ENCODE measurements around the gene RSPO4. TPM values are rescaled to one million over a fixed set of nuclear protein-coding genes. Genes with fewer than 3 reads are reported as not detected.

Gene RSPO4
- total and polyA plus RNA-seq, 2 experiments from 2014 or later: 2.8 to 4.5 TPM

DNA sequence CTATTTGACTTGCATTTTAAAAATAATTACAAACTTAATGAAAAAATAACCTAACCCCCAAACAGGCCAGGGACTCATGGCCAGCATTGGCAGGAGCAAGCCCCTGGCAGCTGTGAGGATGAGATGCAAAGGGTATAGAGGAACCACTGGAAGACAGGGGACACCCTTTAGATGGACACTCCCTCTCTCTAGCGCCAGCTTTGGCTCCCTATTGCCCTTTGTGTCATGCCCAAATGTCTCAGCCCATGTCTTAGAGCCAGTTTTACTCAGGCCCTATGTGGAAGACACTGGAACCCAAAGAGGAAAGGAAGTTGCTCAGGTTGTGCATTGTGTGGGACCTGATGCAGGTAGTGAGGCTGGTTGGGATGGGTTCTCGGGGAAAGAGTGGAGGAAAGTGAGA, 34.9 kb upstream of the RSPO4 start:
- H3K79me2 ChIP-seq (replicated peaks; ENCODE audit: insufficient read depth): no peaks in the 10 kb centered on the region
- H3K4me1 Mint-ChIP-seq: no peaks in the 10 kb centered on the region; the same call in 2 of the 3 replicates
- no peaks in the 10 kb centered on the region for H3K9me3 Mint-ChIP-seq
- H3K27me3 Mint-ChIP-seq (ENCODE audit: insufficient read depth, low read depth, poor library complexity): no peaks in the 10 kb centered on the region
- no peaks in the 10 kb centered on the region for H4K20me1 ChIP-seq (replicated peaks; ENCODE audit: insufficient read depth)
- ATAC-seq: no peak
- TF ChIP-seq ZNF114 (CRISPR knock-in tag; IDR thresholded peaks at IDR 0.05) (no peak), POLR2AphosphoS5 (IDR thresholded peaks at IDR 0.05; ENCODE audit: low read depth) (no peak), EZH2 (IDR thresholded peaks at IDR 0.05; ENCODE audit: low read depth, unreplicated experiment) (no peak), EZH2phosphoT487 (IDR thresholded peaks at IDR 0.05; ENCODE audit: unreplicated experiment) (no peak), ZNF331 (CRISPR knock-in tag; IDR thresholded peaks at IDR 0.05; ENCODE audit: low read depth) (no peak)
- TF ChIP-seq, protein P1, sequence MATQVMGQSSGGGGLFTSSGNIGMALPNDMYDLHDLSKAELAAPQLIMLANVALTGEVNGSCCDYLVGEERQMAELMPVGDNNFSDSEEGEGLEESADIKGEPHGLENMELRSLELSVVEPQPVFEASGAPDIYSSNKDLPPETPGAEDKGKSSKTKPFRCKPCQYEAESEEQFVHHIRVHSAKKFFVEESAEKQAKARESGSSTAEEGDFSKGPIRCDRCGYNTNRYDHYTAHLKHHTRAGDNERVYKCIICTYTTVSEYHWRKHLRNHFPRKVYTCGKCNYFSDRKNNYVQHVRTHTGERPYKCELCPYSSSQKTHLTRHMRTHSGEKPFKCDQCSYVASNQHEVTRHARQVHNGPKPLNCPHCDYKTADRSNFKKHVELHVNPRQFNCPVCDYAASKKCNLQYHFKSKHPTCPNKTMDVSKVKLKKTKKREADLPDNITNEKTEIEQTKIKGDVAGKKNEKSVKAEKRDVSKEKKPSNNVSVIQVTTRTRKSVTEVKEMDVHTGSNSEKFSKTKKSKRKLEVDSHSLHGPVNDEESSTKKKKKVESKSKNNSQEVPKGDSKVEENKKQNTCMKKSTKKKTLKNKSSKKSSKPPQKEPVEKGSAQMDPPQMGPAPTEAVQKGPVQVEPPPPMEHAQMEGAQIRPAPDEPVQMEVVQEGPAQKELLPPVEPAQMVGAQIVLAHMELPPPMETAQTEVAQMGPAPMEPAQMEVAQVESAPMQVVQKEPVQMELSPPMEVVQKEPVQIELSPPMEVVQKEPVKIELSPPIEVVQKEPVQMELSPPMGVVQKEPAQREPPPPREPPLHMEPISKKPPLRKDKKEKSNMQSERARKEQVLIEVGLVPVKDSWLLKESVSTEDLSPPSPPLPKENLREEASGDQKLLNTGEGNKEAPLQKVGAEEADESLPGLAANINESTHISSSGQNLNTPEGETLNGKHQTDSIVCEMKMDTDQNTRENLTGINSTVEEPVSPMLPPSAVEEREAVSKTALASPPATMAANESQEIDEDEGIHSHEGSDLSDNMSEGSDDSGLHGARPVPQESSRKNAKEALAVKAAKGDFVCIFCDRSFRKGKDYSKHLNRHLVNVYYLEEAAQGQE (IDR thresholded peaks at IDR 0.05; ENCODE audit: unreplicated experiment): no peak
- TF ChIP-seq, protein P2, sequence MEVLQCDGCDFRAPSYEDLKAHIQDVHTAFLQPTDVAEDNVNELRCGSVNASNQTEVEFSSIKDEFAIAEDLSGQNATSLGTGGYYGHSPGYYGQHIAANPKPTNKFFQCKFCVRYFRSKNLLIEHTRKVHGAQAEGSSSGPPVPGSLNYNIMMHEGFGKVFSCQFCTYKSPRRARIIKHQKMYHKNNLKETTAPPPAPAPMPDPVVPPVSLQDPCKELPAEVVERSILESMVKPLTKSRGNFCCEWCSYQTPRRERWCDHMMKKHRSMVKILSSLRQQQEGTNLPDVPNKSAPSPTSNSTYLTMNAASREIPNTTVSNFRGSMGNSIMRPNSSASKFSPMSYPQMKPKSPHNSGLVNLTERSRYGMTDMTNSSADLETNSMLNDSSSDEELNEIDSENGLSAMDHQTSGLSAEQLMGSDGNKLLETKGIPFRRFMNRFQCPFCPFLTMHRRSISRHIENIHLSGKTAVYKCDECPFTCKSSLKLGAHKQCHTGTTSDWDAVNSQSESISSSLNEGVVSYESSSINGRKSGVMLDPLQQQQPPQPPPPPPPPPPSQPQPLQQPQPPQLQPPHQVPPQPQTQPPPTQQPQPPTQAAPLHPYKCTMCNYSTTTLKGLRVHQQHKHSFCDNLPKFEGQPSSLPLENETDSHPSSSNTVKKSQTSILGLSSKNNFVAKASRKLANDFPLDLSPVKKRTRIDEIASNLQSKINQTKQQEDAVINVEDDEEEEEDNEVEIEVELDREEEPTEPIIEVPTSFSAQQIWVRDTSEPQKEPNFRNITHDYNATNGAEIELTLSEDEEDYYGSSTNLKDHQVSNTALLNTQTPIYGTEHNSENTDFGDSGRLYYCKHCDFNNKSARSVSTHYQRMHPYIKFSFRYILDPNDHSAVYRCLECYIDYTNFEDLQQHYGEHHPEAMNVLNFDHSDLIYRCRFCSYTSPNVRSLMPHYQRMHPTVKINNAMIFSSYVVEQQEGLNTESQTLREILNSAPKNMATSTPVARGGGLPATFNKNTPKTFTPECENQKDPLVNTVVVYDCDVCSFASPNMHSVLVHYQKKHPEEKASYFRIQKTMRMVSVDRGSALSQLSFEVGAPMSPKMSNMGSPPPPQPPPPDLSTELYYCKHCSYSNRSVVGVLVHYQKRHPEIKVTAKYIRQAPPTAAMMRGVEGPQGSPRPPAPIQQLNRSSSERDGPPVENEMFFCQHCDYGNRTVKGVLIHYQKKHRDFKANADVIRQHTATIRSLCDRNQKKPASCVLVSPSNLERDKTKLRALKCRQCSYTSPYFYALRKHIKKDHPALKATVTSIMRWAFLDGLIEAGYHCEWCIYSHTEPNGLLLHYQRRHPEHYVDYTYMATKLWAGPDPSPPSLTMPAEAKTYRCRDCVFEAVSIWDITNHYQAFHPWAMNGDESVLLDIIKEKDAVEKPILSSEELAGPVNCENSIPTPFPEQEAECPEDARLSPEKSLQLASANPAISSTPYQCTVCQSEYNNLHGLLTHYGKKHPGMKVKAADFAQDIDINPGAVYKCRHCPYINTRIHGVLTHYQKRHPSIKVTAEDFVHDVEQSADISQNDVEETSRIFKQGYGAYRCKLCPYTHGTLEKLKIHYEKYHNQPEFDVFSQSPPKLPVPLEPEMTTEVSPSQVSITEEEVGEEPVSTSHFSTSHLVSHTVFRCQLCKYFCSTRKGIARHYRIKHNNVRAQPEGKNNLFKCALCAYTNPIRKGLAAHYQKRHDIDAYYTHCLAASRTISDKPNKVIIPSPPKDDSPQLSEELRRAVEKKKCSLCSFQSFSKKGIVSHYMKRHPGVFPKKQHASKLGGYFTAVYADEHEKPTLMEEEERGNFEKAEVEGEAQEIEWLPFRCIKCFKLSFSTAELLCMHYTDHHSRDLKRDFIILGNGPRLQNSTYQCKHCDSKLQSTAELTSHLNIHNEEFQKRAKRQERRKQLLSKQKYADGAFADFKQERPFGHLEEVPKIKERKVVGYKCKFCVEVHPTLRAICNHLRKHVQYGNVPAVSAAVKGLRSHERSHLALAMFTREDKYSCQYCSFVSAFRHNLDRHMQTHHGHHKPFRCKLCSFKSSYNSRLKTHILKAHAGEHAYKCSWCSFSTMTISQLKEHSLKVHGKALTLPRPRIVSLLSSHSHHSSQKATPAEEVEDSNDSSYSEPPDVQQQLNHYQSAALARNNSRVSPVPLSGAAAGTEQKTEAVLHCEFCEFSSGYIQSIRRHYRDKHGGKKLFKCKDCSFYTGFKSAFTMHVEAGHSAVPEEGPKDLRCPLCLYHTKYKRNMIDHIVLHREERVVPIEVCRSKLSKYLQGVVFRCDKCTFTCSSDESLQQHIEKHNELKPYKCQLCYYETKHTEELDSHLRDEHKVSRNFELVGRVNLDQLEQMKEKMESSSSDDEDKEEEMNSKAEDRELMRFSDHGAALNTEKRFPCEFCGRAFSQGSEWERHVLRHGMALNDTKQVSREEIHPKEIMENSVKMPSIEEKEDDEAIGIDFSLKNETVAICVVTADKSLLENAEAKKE (CRISPR knock-in tag; IDR thresholded peaks at IDR 0.05): no peak
- no peaks in the 10 kb centered on the region for H3K36me3 ChIP-seq (ENCODE audit: insufficient read depth)
- H3K4me1 ChIP-seq (ENCODE audit: insufficient read depth): no peaks in the 10 kb centered on the region
- H2AFZ ChIP-seq: no peak overlapping the region
- no peak for DNase-seq (ENCODE audit: low spot score)
- no peaks in the 10 kb centered on the region for H3K27me3 ChIP-seq (ENCODE audit: insufficient read depth)
- no peaks in the 10 kb centered on the region for H3F3A ChIP-seq (replicated peaks; ENCODE audit: low read depth)
- no peak overlapping the region for H3K4me3 Mint-ChIP-seq
- no peak overlapping the region for H3K4me2 ChIP-seq
- no peak overlapping the region for H3K27ac ChIP-seq (ENCODE audit: low read depth)
- H3K36me3 Mint-ChIP-seq (ENCODE audit: low read depth): no peaks in the 10 kb centered on the region
- H3K27ac Mint-ChIP-seq: no peak overlapping the region
- 0 out of 2 replicates have a peak, but pooled peaks cover 12% of the 10 kb centered on the region for H3K9me2 ChIP-seq (ENCODE audit: insufficient read depth)
- no peak overlapping the region for H3K4me3 ChIP-seq

All from GM23338 (cell line).